Measurements from ENCODE around the gene NDC1. TPM values are rescaled to one million over a fixed set of nuclear protein-coding genes. Genes with fewer than 3 reads are reported as not detected.

The NDC1 gene
- total and polyA plus RNA-seq, 2 donors (not counting 3 experiments of a cell fraction or from before 2014, with no cell fraction given) = 23.2 to 29.2 TPM

DNA sequence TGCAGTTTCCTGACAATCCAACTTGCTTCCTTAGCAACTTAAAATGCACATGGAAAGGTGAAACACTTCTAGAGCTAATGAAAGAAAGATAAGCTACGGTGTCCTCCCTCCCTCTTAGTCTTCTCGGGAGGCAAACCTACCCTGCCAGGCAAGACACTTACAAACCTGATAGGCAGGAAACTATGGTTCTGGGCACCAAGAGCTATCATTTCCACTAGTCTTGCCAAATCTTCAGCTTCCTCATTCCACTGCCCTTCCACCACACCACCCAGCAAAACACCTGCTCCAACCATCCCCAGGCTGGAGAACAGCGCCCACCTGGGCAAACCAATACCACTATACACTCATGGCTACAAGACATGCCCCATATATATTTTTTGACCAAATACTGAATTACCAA lies 15.2 kb downstream of the NDC1 start:
- H3K27ac ChIP-seq (ENCODE audit: insufficient read depth, low read depth, low read length) = no peak overlapping the region
- ChIA-PET POLR2A (no interaction called here), CTCF (interaction anchor here (0.7 to 1.1 kb wide), 2 partner anchors 12 to 21 kb away, joined by 3 read pairs; no protein-coding TSS in a partner anchor)
- peaks cover 0 to 7% of the 10 kb centered on the region in 2 experiments for H3K36me3 ChIP-seq (ENCODE audit: control insufficient read depth in 2 of 2, extremely low read depth in 1 of 2, insufficient read depth in 2 of 2, low read length in 2 of 2)
- H4K20me1 ChIP-seq (replicated peaks; ENCODE audit: control insufficient read depth, extremely low read depth, insufficient read depth, low read length) = no peaks in the 10 kb centered on the region
- no peak overlapping the region for H3K4me2 ChIP-seq (ENCODE audit: insufficient read depth, low read length)
- BruUV-seq (replicated peaks) = no TSS peak
- no peaks in the 10 kb centered on the region for H3K9me1 ChIP-seq (replicated peaks; ENCODE audit: control insufficient read depth, extremely low read depth, insufficient read depth, low read length)
- H3K9ac ChIP-seq (replicated peaks; ENCODE audit: extremely low read depth, insufficient read depth, low read length) = no peak overlapping the region
- DNase-seq (ENCODE audit: low read depth, low spot score) (no peak), FAIRE-seq (no peak)
- H3K4me1 ChIP-seq (ENCODE audit: control insufficient read depth, extremely low read depth, insufficient read depth, low read length) = no peaks in the 10 kb centered on the region
- H3K79me2 ChIP-seq (ENCODE audit: control insufficient read depth, insufficient read depth, low read length) = peaks cover 7% of the 10 kb centered on the region
- no peaks in the 10 kb centered on the region for H3K27me3 ChIP-seq (ENCODE audit: control insufficient read depth in 2 of 2, insufficient read depth in 2 of 2, low read length in 2 of 2)
- dilution Hi-C loops (cut with MboI; ENCODE audit: extremely low pct_ligation_motif_present, low sequenced_read_pairs) = no loop called here
- TF ChIP-seq MYC (IDR thresholded peaks at IDR 0.05; ENCODE audit: low read depth, low read length) (no peak), FOS (IDR thresholded peaks at IDR 0.05; ENCODE audit: borderline replicate concordance, insufficient read depth, low read length) (no peak), GATA2 (IDR thresholded peaks at IDR 0.05; ENCODE audit: insufficient read depth, insufficient read length, low read depth, low read length) (no peak), JUN (IDR thresholded peaks at IDR 0.05; ENCODE audit: borderline replicate concordance, insufficient read depth, insufficient read length, low read depth) (no peak), EZH2 (IDR thresholded peaks at IDR 0.05; ENCODE audit: borderline replicate concordance, low read depth, low read length, severe bottlenecking) (no peak), POLR2AphosphoS5 (IDR thresholded peaks at IDR 0.05; ENCODE audit: insufficient read depth, low read depth, low read length) (no peak), POLR2A (IDR thresholded peaks at IDR 0.05; ENCODE audit: low read depth, low read length) (no peak)
- TF ChIP-seq, protein P1, sequence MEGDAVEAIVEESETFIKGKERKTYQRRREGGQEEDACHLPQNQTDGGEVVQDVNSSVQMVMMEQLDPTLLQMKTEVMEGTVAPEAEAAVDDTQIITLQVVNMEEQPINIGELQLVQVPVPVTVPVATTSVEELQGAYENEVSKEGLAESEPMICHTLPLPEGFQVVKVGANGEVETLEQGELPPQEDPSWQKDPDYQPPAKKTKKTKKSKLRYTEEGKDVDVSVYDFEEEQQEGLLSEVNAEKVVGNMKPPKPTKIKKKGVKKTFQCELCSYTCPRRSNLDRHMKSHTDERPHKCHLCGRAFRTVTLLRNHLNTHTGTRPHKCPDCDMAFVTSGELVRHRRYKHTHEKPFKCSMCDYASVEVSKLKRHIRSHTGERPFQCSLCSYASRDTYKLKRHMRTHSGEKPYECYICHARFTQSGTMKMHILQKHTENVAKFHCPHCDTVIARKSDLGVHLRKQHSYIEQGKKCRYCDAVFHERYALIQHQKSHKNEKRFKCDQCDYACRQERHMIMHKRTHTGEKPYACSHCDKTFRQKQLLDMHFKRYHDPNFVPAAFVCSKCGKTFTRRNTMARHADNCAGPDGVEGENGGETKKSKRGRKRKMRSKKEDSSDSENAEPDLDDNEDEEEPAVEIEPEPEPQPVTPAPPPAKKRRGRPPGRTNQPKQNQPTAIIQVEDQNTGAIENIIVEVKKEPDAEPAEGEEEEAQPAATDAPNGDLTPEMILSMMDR (IDR thresholded peaks at IDR 0.05; ENCODE audit: extremely low read depth in 1 of 2, insufficient read depth in 1 of 2, low read depth in 1 of 2, low read length in 2 of 2) = no peak
- TF ChIP-seq, protein P2, sequence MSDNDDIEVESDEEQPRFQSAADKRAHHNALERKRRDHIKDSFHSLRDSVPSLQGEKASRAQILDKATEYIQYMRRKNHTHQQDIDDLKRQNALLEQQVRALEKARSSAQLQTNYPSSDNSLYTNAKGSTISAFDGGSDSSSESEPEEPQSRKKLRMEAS (IDR thresholded peaks at IDR 0.05; ENCODE audit: insufficient read depth, insufficient read length) = no peak
- no peak overlapping the region for H3K4me3 ChIP-seq (replicated peaks in 1 of 3; ENCODE audit: insufficient read depth in 1 of 3, low read depth in 1 of 3, low read length in 3 of 3)
- H3K9me3 ChIP-seq (replicated peaks; ENCODE audit: control insufficient read depth, insufficient read depth, low read length) = no peaks in the 10 kb centered on the region
- intact Hi-C loops (cut with micrococcal nuclease) = no loop called here
- no peak overlapping the region for H2AFZ ChIP-seq (ENCODE audit: low read depth, low read length)

Data from endothelial cell of umbilical vein (primary cell).